Astrocyte (in vitro differentiated cells and primary cell): Measurements from ENCODE around the gene GDF7. TPM values are rescaled to one million over a fixed set of nuclear protein-coding genes. Genes with fewer than 3 reads are reported as not detected.

Source experiments
- DNase-seq: peaks from one replicate; pipeline ENCODE4 v3.0.0-alpha.2; 2010; ENCODE audit warnings: low read depth
- FAIRE-seq: peaks from 2 replicates; lab custom pipeline; 2011; peaks lifted over from hg19 to GRCh38; lab: Jason Lieb, UNC
- H2AFZ ChIP-seq: 2 replicates; pipeline ENCODE4 v1.6.0; 2012; ENCODE audit warnings: low read depth, low read length, inconsistent platforms
- H3K27ac ChIP-seq: 2 replicates; pipeline ENCODE4 v1.5.1; 2011; ENCODE audit warnings: low read depth, low read length, inconsistent platforms
- H3K27me3 ChIP-seq: 2 replicates; pipeline ENCODE4 v1.6.0; 2011; ENCODE audit warnings: low read length, inconsistent platforms; ENCODE audit not compliant: insufficient read depth
- H3K36me3 ChIP-seq: 2 replicates; pipeline ENCODE4 v1.5.1; 2011; ENCODE audit warnings: low read length, inconsistent platforms; ENCODE audit not compliant: insufficient read depth
- H3K4me1 ChIP-seq: 2 replicates; pipeline ENCODE4 v1.5.1; 2011; ENCODE audit warnings: low read length, inconsistent platforms; ENCODE audit not compliant: insufficient read depth
- H3K4me2 ChIP-seq: 2 replicates; pipeline ENCODE4 v1.6.0; 2012; ENCODE audit warnings: low read length, inconsistent platforms
- H3K4me3 ChIP-seq: 2 replicates; pipeline ENCODE4 v1.5.1; 2011; ENCODE audit warnings: low read depth, mild to moderate bottlenecking, low read length, inconsistent platforms; ENCODE audit not compliant: insufficient read depth
- H3K79me2 ChIP-seq: 2 replicates; pipeline ENCODE4 v1.6.0; 2012; ENCODE audit warnings: mild to moderate bottlenecking, low read length, inconsistent platforms; ENCODE audit not compliant: insufficient read depth
- H3K9ac ChIP-seq: 2 replicates; pipeline ENCODE4 v1.6.0; 2012; ENCODE audit warnings: mild to moderate bottlenecking, low read length, inconsistent platforms
- H3K9me3 ChIP-seq: 2 replicates; pipeline ENCODE4 v1.5.1; 2012; ENCODE audit warnings: low read depth, mild to moderate bottlenecking, low read length, inconsistent platforms; ENCODE audit not compliant: insufficient read depth
- H4K20me1 ChIP-seq: 2 replicates; pipeline ENCODE4 v1.6.0; 2012; ENCODE audit warnings: low read length, inconsistent platforms; ENCODE audit not compliant: insufficient read depth
- H3K27ac Mint-ChIP-seq: one replicate; pipeline ENCODE4 v1.8.0; 2021; ENCODE audit warnings: mild to moderate bottlenecking, mixed read lengths; ENCODE audit not compliant: unreplicated experiment
- H3K27me3 Mint-ChIP-seq: one replicate; pipeline ENCODE4 v1.8.0; 2021; ENCODE audit warnings: low read depth, mixed read lengths; ENCODE audit not compliant: unreplicated experiment
- H3K36me3 Mint-ChIP-seq: one replicate; pipeline ENCODE4 v1.8.0; 2021; ENCODE audit warnings: low read depth, mixed read lengths; ENCODE audit not compliant: unreplicated experiment
- H3K4me1 Mint-ChIP-seq: one replicate; pipeline ENCODE4 v1.8.0; 2021; ENCODE audit warnings: low read depth, mixed read lengths; ENCODE audit not compliant: unreplicated experiment
- H3K4me3 Mint-ChIP-seq: one replicate; pipeline ENCODE4 v1.8.0; 2021; ENCODE audit warnings: mild to moderate bottlenecking, moderate library complexity, mixed read lengths; ENCODE audit not compliant: unreplicated experiment
- H3K9me3 Mint-ChIP-seq: one replicate; pipeline ENCODE4 v1.8.0; 2021; ENCODE audit warnings: mild to moderate bottlenecking, mixed read lengths; ENCODE audit not compliant: unreplicated experiment
- CTCF ChIP-seq: IDR thresholded peaks from 2 replicates; pipeline ENCODE4 v1.5.1; 2011; ENCODE audit warnings: low read depth, mild to moderate bottlenecking, inconsistent platforms, low read length, moderate library complexity; ENCODE audit not compliant: insufficient read depth
- EZH2 ChIP-seq: IDR thresholded peaks from 2 replicates; pipeline ENCODE4 v1.6.1; 2012; ENCODE audit warnings: mild to moderate bottlenecking, low read length, inconsistent platforms; ENCODE audit not compliant: insufficient read depth
- total RNA-seq: library from RNA; stranded (reverse); gene quantifications from 2 replicates; pipeline ENCODE4 v1.2.1, GENCODE V29; 2021

GDF7 gene
- total RNA-seq, 1 donor from 2014 or later: 1.9 TPM

GRCh38 chr2:20633001-20633400 lies 33.9 kb upstream of the GDF7 start:
- peaks cover 13% of the 10 kb centered on the region for H3K4me1 Mint-ChIP-seq
- H3K27me3 Mint-ChIP-seq: no peaks in the 10 kb centered on the region
- Histone ChIP-seq H3K4me3 (no peak overlapping the region), H3K27ac (no peak overlapping the region), H3K4me2 (no peak overlapping the region), H3K4me1 (peaks cover 20% of the 10 kb centered on the region), H4K20me1 (peaks cover 4% of the 10 kb centered on the region), H3K27me3 (peaks cover 4% of the 10 kb centered on the region), H3K9me3 (no peaks in the 10 kb centered on the region), H3K9ac (no peak overlapping the region), H2AFZ (no peak overlapping the region), H3K36me3 (no peaks in the 10 kb centered on the region), H3K79me2 (no peaks in the 10 kb centered on the region)
- H3K4me3 Mint-ChIP-seq: no peak overlapping the region
- no peak overlapping the region for H3K27ac Mint-ChIP-seq
- H3K36me3 Mint-ChIP-seq: peaks cover 10% of the 10 kb centered on the region
- DNase-seq: no peak
- no peak for FAIRE-seq
- TF ChIP-seq CTCF (no peak), EZH2 (no peak)
- no peaks in the 10 kb centered on the region for H3K9me3 Mint-ChIP-seq

GRCh38 chr2:20633794-20634506 lies 33.0 kb upstream of the GDF7 start:
- DNase-seq: no peak
- Histone ChIP-seq H3K4me3 (no peak overlapping the region), H3K4me2 (peak overlapping the region; percentile 46), H3K27me3 (peaks cover 4% of the 10 kb centered on the region), H3K9ac (peak overlapping the region; percentile 17), H3K79me2 (no peaks in the 10 kb centered on the region), H3K36me3 (no peaks in the 10 kb centered on the region), H3K27ac (no peak overlapping the region), H3K4me1 (peaks cover 20% of the 10 kb centered on the region), H2AFZ (no peak overlapping the region), H4K20me1 (peaks cover 4% of the 10 kb centered on the region), H3K9me3 (no peaks in the 10 kb centered on the region)
- H3K4me1 Mint-ChIP-seq: peaks cover 13% of the 10 kb centered on the region
- no peak overlapping the region for H3K27ac Mint-ChIP-seq
- no peak for FAIRE-seq
- peaks cover 10% of the 10 kb centered on the region for H3K36me3 Mint-ChIP-seq
- no peak for TF ChIP-seq CTCF
- no peak overlapping the region for H3K4me3 Mint-ChIP-seq
- no peaks in the 10 kb centered on the region for H3K27me3 Mint-ChIP-seq
- no peaks in the 10 kb centered on the region for H3K9me3 Mint-ChIP-seq

GRCh38 chr2:20634507-20635112 lies 32.3 kb upstream of the GDF7 start:
- Histone ChIP-seq H3K36me3 (no peaks in the 10 kb centered on the region), H3K79me2 (no peaks in the 10 kb centered on the region), H2AFZ (no peak overlapping the region), H3K4me3 (no peak overlapping the region), H3K27ac (no peak overlapping the region), H3K9me3 (no peaks in the 10 kb centered on the region), H3K4me2 (peak overlapping the region; percentile 46), H3K4me1 (peaks cover 20% of the 10 kb centered on the region), H3K27me3 (peaks cover 4% of the 10 kb centered on the region), H3K9ac (peak overlapping the region; percentile 17), H4K20me1 (peaks cover 4% of the 10 kb centered on the region)
- FAIRE-seq: no peak
- Mint-ChIP-seq H3K4me1 (peaks cover 13% of the 10 kb centered on the region), H3K9me3 (no peaks in the 10 kb centered on the region), H3K27me3 (no peaks in the 10 kb centered on the region), H3K27ac (no peak overlapping the region), H3K4me3 (no peak overlapping the region), H3K36me3 (peaks cover 10% of the 10 kb centered on the region)
- no peak for TF ChIP-seq EZH2
- no peak for TF ChIP-seq CTCF
- DNase-seq: peak; percentile 49
